K562 (cell line): ENCODE measurements around the gene CPSF4.

Source experiments
- CREB1 ChIP-seq, 2 experiments: sonication (generic) in 1 of 2; formaldehyde crosslinking in 1 of 2; IDR thresholded peaks; 2 replicates each; pipeline versions ENCODE4 v1.6.1 to v1.8.0; 2012 to 2022; ENCODE audit warnings: inconsistent platforms in 1 of 2, mild to moderate bottlenecking in 1 of 2, missing genetic modification reagents in 1 of 2, moderate library complexity in 1 of 2
- IRF9 ChIP-seq: fragments of 450-650 bp; IDR thresholded peaks from 2 replicates; pipeline ENCODE4 v1.6.1; 2016; ENCODE audit warnings: missing biosample characterization, missing genetic modification characterization
- MAFF ChIP-seq: IDR thresholded peaks from 2 replicates; pipeline ENCODE4 v1.6.1; 2012; ENCODE audit warnings: low read length, improper control_type of control experiment
- TEAD2 ChIP-seq: fragments of 450-650 bp; IDR thresholded peaks from 2 replicates; pipeline ENCODE4 v1.6.1; 2016; ENCODE audit warnings: missing genetic modification characterization, control low read depth, missing compliant biosample characterization

- no peak for TF ChIP-seq IRF9 (tag)
- TF ChIP-seq TEAD2, result no peak
- TF ChIP-seq MAFF, result no peak
- TF ChIP-seq CREB1 (IDR thresholded peaks at IDR 0.05), result no peak
- TF ChIP-seq CREB1 (CRISPR knock-in tag; IDR thresholded peaks at IDR 0.05), result no peak
Observed at GRCh38 chr7:99451936-99452335, 13.2 kb downstream of the CPSF4 start.
